OCI-LY1 (cell line): ENCODE data around the gene SH2B2.

ENCODE experiments used
- EZH2 ChIP-seq: fragments of 200-600 bp; sonication (generic), shearing (Covaris generic); IDR thresholded peaks from 2 replicates; pipeline ENCODE4 v1.8.0; 2017; ENCODE audit warnings: borderline replicate concordance, mixed run types, mild to moderate bottlenecking, antibody characterized with exemption, low read length, moderate library complexity, mixed read lengths
- TF ChIP-seq, protein P1 (sequence below): fragments of 200-600 bp; sonication (generic), shearing (Covaris generic); IDR thresholded peaks from 2 replicates; pipeline ENCODE4 v1.5.1; 2017; ENCODE audit warnings: mild to moderate bottlenecking, antibody characterized with exemption, low read length, moderate library complexity, mixed read lengths

DNA sequence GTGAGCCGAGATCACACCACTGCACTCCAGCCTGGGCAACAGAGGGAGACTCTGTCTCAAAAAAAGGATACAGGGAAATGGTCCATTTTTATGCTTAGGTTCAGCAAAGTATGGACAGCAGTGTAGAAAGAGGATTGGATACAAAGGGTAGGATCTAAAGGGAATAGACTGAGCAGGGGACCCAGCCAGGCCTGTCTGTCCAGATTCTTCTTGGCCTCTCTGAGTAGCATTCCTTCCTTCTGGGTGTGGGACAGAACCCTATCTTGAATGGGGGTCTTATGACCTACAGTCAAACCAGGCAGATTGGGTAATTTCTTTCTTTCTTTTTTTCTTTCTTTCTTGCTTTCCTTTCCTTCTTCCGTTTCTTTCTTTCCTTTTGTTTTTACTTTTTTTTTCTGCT, 25.6 kb downstream of the SH2B2 start:
- TF ChIP-seq, protein P1, sequence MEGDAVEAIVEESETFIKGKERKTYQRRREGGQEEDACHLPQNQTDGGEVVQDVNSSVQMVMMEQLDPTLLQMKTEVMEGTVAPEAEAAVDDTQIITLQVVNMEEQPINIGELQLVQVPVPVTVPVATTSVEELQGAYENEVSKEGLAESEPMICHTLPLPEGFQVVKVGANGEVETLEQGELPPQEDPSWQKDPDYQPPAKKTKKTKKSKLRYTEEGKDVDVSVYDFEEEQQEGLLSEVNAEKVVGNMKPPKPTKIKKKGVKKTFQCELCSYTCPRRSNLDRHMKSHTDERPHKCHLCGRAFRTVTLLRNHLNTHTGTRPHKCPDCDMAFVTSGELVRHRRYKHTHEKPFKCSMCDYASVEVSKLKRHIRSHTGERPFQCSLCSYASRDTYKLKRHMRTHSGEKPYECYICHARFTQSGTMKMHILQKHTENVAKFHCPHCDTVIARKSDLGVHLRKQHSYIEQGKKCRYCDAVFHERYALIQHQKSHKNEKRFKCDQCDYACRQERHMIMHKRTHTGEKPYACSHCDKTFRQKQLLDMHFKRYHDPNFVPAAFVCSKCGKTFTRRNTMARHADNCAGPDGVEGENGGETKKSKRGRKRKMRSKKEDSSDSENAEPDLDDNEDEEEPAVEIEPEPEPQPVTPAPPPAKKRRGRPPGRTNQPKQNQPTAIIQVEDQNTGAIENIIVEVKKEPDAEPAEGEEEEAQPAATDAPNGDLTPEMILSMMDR: no peak
- TF ChIP-seq EZH2: no peak
